ENCODE data around the gene IFNA5.

IFNA5 gene

GRCh38 chr9:21305213-21305612, at the start of gene IFNA5:
TSS of gene IFNA5 (minus strand) at chr9:21305313. CDS start at chr9:21305256, 57 bp downstream.
- TF ChIP-seq CTCF (IDR thresholded peaks at IDR 0.05; ENCODE audit: low read depth, low read length) = no peak
- DNase-seq (ENCODE audit: low read depth in 2 of 2) = no peak
- no peak within 1 kb of the TSS for H3K4me3 ChIP-seq (replicated peaks in 1 of 2; ENCODE audit: low read depth in 2 of 2, low read length in 2 of 2)

GRCh38 chr9:21350787-21351186, 45.7 kb upstream of the IFNA5 start, which contains the start of gene IFNA6:
TSS of gene IFNA6 (minus strand) at chr9:21350887. CDS start at chr9:21350887, 0 bp downstream.
- TF ChIP-seq CTCF (IDR thresholded peaks at IDR 0.05; ENCODE audit: low read depth, low read length) = no peak
- no peak within 1 kb of the TSS for H3K4me3 ChIP-seq (replicated peaks in 1 of 2; ENCODE audit: low read depth in 2 of 2, low read length in 2 of 2)
- DNase-seq (ENCODE audit: low read depth in 2 of 2) = no peak

GRCh38 chr9:21348430-21348970, 43.4 kb upstream of the IFNA5 start:
- no peak for DNase-seq (ENCODE audit: low read depth in 2 of 2)
- no peak for TF ChIP-seq CTCF (IDR thresholded peaks at IDR 0.05; ENCODE audit: low read depth, low read length)
- no peak overlapping the region for H3K4me3 ChIP-seq (replicated peaks in 1 of 2; ENCODE audit: low read depth in 2 of 2, low read length in 2 of 2)

GRCh38 chr9:21340735-21341134, 35.6 kb upstream of the IFNA5 start:
- no peak for TF ChIP-seq CTCF (IDR thresholded peaks at IDR 0.05; ENCODE audit: low read depth, low read length)
- no peak overlapping the region for H3K4me3 ChIP-seq (replicated peaks in 1 of 2; ENCODE audit: low read depth in 2 of 2, low read length in 2 of 2)
- DNase-seq (ENCODE audit: low read depth in 2 of 2) = no peak

- no peak overlapping the region for H3K4me3 ChIP-seq (replicated peaks in 1 of 2; ENCODE audit: low read depth in 2 of 2, low read length in 2 of 2)
- TF ChIP-seq CTCF (IDR thresholded peaks at IDR 0.05; ENCODE audit: low read depth, low read length) = no peak
These were observed 31.3 kb upstream of the IFNA5 start for GRCh38 chr9:21336457-21336856.

GRCh38 chr9:21334701-21335632, 29.9 kb upstream of the IFNA5 start, which contains the start of gene KLHL9:
TSS of gene KLHL9 (minus strand) at chr9:21335404. CDS start at chr9:21334859, 545 bp downstream.
- DNase-seq (ENCODE audit: low read depth in 2 of 2) = peak; percentile 94 to 96
- peak within 1 kb of the TSS; percentile 56 to 64 for H3K4me3 ChIP-seq (replicated peaks in 1 of 2; ENCODE audit: low read depth in 2 of 2, low read length in 2 of 2)
- no peak for TF ChIP-seq CTCF (IDR thresholded peaks at IDR 0.05; ENCODE audit: low read depth, low read length)

More at GRCh38 chr9:21336457-21336856, 31.3 kb upstream of the IFNA5 start:
- no peak for DNase-seq (ENCODE audit: low read depth in 2 of 2)

All from cardiac fibroblast (primary cell).